Osteoblast (primary cell): Measurements from ENCODE around the gene UNC5C. TPM values are rescaled to one million over a fixed set of nuclear protein-coding genes. Genes with fewer than 3 reads are reported as not detected.

Source experiments
- DNase-seq: peaks from one replicate; pipeline ENCODE4 v3.0.0; 2011; ENCODE audit warnings: low spot score, mixed read lengths; ENCODE audit not compliant: insufficient read length; ENCODE audit errors: missing footprints
- H2AFZ ChIP-seq: 2 replicates; pipeline ENCODE4 v1.6.0; 2011; ENCODE audit warnings: mild to moderate bottlenecking, low read length
- H3K27ac ChIP-seq: 2 replicates; pipeline ENCODE4 v1.5.1; 2011; ENCODE audit warnings: mild to moderate bottlenecking, low read depth, low read length, moderate library complexity
- H3K27me3 ChIP-seq: 2 replicates; pipeline ENCODE4 v1.6.0; 2012; ENCODE audit warnings: mild to moderate bottlenecking, control low read depth, inconsistent platforms, low read length, moderate library complexity; ENCODE audit not compliant: insufficient read depth
- H3K36me3 ChIP-seq: 2 replicates; pipeline ENCODE4 v1.5.1; 2011; ENCODE audit warnings: mild to moderate bottlenecking, low read length, control low read depth, moderate library complexity; ENCODE audit not compliant: insufficient read depth
- H3K4me1 ChIP-seq: 2 replicates; pipeline ENCODE4 v1.5.1; 2011; ENCODE audit warnings: mild to moderate bottlenecking, low read length, control low read depth, moderate library complexity; ENCODE audit not compliant: insufficient read depth
- H3K4me2 ChIP-seq: 2 replicates; pipeline ENCODE4 v1.6.0; 2011; ENCODE audit warnings: mild to moderate bottlenecking, low read length; ENCODE audit not compliant: insufficient read depth
- H3K4me3 ChIP-seq: fragments of 200-600 bp; sonication (generic); 3 replicates; pipeline ENCODE4 v1.5.1; 2012; ENCODE audit warnings: mild to moderate bottlenecking, low read length, inconsistent platforms; ENCODE audit not compliant: insufficient read depth
- H3K79me2 ChIP-seq: 2 replicates; pipeline ENCODE4 v1.6.0; 2012; ENCODE audit warnings: mild to moderate bottlenecking, low read length, control low read depth, inconsistent platforms; ENCODE audit not compliant: insufficient read depth
- H3K9me3 ChIP-seq: 2 replicates; pipeline ENCODE4 v1.5.1; 2011; ENCODE audit warnings: low read depth, low read length, control low read depth
- H4K20me1 ChIP-seq: 2 replicates; pipeline ENCODE4 v1.6.0; 2012; ENCODE audit warnings: mild to moderate bottlenecking, low read length, control low read depth; ENCODE audit not compliant: insufficient read depth
- CTCF ChIP-seq: IDR thresholded peaks from 2 replicates; pipeline ENCODE4 v1.5.1; 2011; ENCODE audit warnings: mild to moderate bottlenecking, low read depth, low read length, moderate library complexity; ENCODE audit errors: extremely low read depth
- total RNA-seq: library from RNA; depleted of rRNA; stranded (reverse); fragments of >200 nt; gene quantifications from 2 replicates; pipeline ENCODE4 v1.2.3, GENCODE V29; 2012

The UNC5C gene
- total RNA-seq, 1 donor = 9.0 TPM

- Histone ChIP-seq H3K79me2 (no peaks in the 10 kb centered on the region), H2AFZ (no peak overlapping the region), H3K36me3 (no peaks in the 10 kb centered on the region), H4K20me1 (no peaks in the 10 kb centered on the region), H3K9me3 (no peaks in the 10 kb centered on the region), H3K27me3 (no peaks in the 10 kb centered on the region), H3K4me2 (no peak overlapping the region), H3K27ac (no peak overlapping the region), H3K4me1 (no peaks in the 10 kb centered on the region), H3K4me3 (no peak overlapping the region)
- no peak for DNase-seq
- no peak for TF ChIP-seq CTCF
Observed at GRCh38 chr4:95450294-95450693, 98.5 kb downstream of the UNC5C start.

- Histone ChIP-seq H3K27ac (no peak overlapping the region), H3K27me3 (no peaks in the 10 kb centered on the region), H3K9me3 (no peaks in the 10 kb centered on the region), H3K79me2 (no peaks in the 10 kb centered on the region), H3K4me1 (no peaks in the 10 kb centered on the region), H2AFZ (no peak overlapping the region), H3K4me3 (no peak overlapping the region), H3K36me3 (no peaks in the 10 kb centered on the region), H4K20me1 (no peaks in the 10 kb centered on the region), H3K4me2 (no peak overlapping the region)
- TF ChIP-seq CTCF = no peak
- DNase-seq = no peak
Observed at GRCh38 chr4:95446173-95446572, 102.6 kb downstream of the UNC5C start.

GRCh38 chr4:95445251-95445650, 103.5 kb downstream of the UNC5C start:
- no peak overlapping the region for H2AFZ ChIP-seq
- no peaks in the 10 kb centered on the region for H3K27me3 ChIP-seq
- no peaks in the 10 kb centered on the region for H3K36me3 ChIP-seq
- no peaks in the 10 kb centered on the region for H3K9me3 ChIP-seq
- H3K4me1 ChIP-seq = no peaks in the 10 kb centered on the region
- no peak overlapping the region for H3K27ac ChIP-seq
- H4K20me1 ChIP-seq = no peaks in the 10 kb centered on the region
- H3K4me3 ChIP-seq = no peak overlapping the region
- DNase-seq = no peak
- no peak overlapping the region for H3K4me2 ChIP-seq
- no peak for TF ChIP-seq CTCF
- H3K79me2 ChIP-seq = no peaks in the 10 kb centered on the region

GRCh38 chr4:95444812-95445211, 104.0 kb downstream of the UNC5C start:
- DNase-seq = no peak
- Histone ChIP-seq H3K27me3 (no peaks in the 10 kb centered on the region), H3K4me3 (no peak overlapping the region), H3K79me2 (no peaks in the 10 kb centered on the region), H2AFZ (no peak overlapping the region), H3K4me1 (no peaks in the 10 kb centered on the region), H3K4me2 (no peak overlapping the region), H3K9me3 (no peaks in the 10 kb centered on the region), H4K20me1 (no peaks in the 10 kb centered on the region), H3K36me3 (no peaks in the 10 kb centered on the region), H3K27ac (no peak overlapping the region)
- no peak for TF ChIP-seq CTCF
